Activated naive CD4-positive, alpha-beta T cell treated with anti-CD3 and anti-CD28 coated beads, Interleukin-2, amount 50 U/mL, for 24 hours (primary cell): ENCODE measurements around the gene SLC66A1.
"Not testable (repeated sequence)": the region's sequence is repeated elsewhere in the genome, so short reads cannot be mapped to it uniquely, and the experiment has no call there.

Source experiments
- H3K27ac Mint-ChIP-seq: one replicate; pipeline ENCODE4 v1.8.0; 2021; ENCODE audit warnings: mild to moderate bottlenecking, mixed read lengths
- H3K27me3 Mint-ChIP-seq: one replicate; pipeline ENCODE4 v1.8.0; 2021; ENCODE audit warnings: mixed read lengths
- H3K36me3 Mint-ChIP-seq: one replicate; pipeline ENCODE4 v1.8.0; 2021; ENCODE audit warnings: mixed read lengths
- H3K4me1 Mint-ChIP-seq: one replicate; pipeline ENCODE4 v1.8.0; 2021; ENCODE audit warnings: mixed read lengths
- H3K4me3 Mint-ChIP-seq: one replicate; pipeline ENCODE4 v1.8.0; 2021; ENCODE audit warnings: mild to moderate bottlenecking, mixed read lengths
- H3K9me3 Mint-ChIP-seq: one replicate; pipeline ENCODE4 v1.8.0; 2021; ENCODE audit warnings: mixed read lengths

The SLC66A1 gene

DNA sequence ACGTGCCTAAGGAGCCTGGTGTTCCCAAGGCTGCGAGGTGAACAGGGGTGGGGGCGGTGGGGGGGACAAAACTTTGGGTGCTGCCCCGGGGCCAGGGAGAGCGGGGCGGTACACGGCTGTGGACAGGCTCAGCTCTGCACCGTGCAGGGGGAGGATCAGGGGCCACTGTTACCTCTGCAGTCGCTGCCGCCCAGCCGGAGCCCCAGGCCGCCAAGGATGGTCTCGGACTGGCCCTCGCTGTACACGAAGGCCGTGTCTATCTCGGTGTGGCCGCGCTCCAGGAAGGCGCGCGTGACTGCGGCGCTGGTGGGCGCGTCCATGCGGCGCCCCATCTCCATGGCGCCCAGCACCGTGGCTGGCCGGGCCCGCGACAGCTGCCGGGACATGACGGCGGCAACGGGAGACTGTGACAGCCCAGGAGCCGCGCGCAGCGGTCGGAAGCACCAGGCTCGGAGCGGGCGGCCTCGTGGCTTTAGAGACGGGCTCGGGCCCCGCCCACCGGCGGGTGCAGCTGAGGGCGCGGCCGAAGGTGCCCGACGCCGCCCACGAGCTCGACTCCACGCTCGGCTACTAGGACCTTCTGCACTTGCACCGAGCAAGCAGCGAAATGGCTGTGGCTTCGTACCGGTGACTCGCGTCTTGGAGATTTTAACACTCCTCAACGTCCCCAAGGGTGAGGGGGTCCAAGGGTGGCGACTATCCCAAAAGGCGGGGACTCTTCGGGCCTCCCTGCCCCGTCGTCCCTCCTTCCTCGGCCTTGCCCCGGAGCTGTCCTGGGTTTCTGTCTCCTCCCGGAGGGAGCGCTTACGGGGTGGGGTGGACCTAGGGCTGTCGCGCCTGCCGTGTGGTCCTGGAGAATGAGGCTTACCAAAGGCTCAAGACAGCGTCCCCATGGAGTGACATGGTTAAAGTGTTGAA, 23.5 kb upstream of the SLC66A1 start, which contains the start of gene AKR7A3:
Gene AKR7A3 (minus strand): TSS at position 447 of the 918 bp plus-strand sequence. CDS start 61 bp downstream, at position 386.
- H3K27ac Mint-ChIP-seq, H3K27me3 Mint-ChIP-seq, H3K9me3 Mint-ChIP-seq, H3K36me3 Mint-ChIP-seq, H3K4me1 Mint-ChIP-seq: not testable (repeated sequence)
- peak within 1 kb of the TSS; percentile 74 for H3K4me3 Mint-ChIP-seq

DNA sequence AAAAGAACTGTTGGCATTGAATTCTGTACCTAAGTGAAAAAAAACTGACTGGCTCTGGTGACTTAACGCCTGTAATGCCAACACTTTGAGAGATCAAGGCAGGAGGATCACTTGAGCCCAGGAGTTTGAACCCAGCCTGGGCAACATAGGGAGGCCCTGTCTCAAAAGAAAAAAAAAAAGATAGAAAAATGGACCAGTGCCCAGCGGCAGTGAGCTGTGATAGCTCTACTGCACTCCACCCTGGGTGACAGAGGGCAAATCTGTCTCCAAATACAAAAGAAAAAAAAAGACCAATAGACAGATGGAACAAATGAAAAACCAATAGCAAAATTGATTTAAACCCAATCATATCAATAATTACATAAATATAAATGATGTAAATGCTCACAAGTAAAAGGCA, 22.9 kb upstream of the SLC66A1 start:
- H3K4me3 Mint-ChIP-seq: peak overlapping the region; percentile 26

GRCh38 chr1:19294638-19295037, 17.5 kb upstream of the SLC66A1 start:
- peaks cover 5% of the 10 kb centered on the region for H3K9me3 Mint-ChIP-seq
- peaks cover 17% of the 10 kb centered on the region for H3K36me3 Mint-ChIP-seq
- H3K27ac Mint-ChIP-seq: no peak overlapping the region
- no peaks in the 10 kb centered on the region for H3K4me1 Mint-ChIP-seq
- no peak overlapping the region for H3K4me3 Mint-ChIP-seq
- H3K27me3 Mint-ChIP-seq: no peaks in the 10 kb centered on the region

More for the DNA sequence above, 22.9 kb upstream of the SLC66A1 start:
- Mint-ChIP-seq H3K27me3 (peaks cover 3% of the 10 kb centered on the region), H3K4me1 (peaks cover 8% of the 10 kb centered on the region), H3K9me3 (no peaks in the 10 kb centered on the region), H3K36me3 (peaks cover 5% of the 10 kb centered on the region), H3K27ac (no peak overlapping the region)

DNA sequence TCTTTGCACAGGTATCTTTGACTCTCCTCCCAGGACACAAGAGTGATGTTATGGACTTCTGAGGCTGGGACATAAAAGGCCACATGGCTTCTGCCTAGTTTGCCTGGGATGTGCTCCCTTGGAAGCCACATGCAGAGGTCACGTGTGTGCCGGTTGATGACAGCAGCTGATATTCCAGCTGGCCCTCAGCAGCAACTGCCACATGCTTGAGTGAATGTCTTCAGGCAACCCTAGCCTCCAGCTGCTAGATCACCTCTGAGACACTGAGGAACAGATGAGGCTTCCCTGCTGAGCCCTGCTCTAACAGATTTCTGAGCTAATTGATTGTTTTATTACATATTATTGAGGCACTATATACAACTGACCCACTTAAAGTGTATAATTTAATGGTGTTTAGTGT, 11.9 kb upstream of the SLC66A1 start:
- Mint-ChIP-seq H3K27ac (no peak overlapping the region), H3K27me3 (no peaks in the 10 kb centered on the region), H3K4me3 (no peak overlapping the region)

DNA sequence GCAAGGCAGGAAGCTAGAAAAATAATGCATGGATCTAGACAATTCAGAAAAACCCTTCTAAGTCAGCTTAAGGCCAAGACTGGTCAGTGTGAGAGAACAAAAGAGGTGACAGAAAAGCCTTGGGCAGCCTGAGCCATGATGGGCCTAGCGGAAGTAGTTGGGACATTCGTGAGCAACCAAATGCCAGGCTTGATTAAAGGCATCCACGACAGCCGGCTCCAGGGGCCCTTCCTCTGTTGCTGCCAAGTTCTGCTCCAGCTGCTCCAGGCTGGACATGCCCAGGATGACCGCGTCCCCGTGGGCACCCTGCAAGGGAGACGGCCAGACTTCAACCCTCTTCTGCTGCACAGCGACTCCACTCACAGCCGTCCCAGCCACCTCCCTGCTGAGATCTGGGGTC, 8.0 kb upstream of the SLC66A1 start:
- H3K4me3 Mint-ChIP-seq, H3K9me3 Mint-ChIP-seq, H3K27me3 Mint-ChIP-seq, H3K27ac Mint-ChIP-seq, H3K4me1 Mint-ChIP-seq: not testable (repeated sequence)
- peaks cover 14% of the 10 kb centered on the region for H3K36me3 Mint-ChIP-seq

More for the DNA sequence above, 11.9 kb upstream of the SLC66A1 start:
- peaks cover 14% of the 10 kb centered on the region for H3K36me3 Mint-ChIP-seq
- H3K9me3 Mint-ChIP-seq: peaks cover 5% of the 10 kb centered on the region
- no peaks in the 10 kb centered on the region for H3K4me1 Mint-ChIP-seq

DNA sequence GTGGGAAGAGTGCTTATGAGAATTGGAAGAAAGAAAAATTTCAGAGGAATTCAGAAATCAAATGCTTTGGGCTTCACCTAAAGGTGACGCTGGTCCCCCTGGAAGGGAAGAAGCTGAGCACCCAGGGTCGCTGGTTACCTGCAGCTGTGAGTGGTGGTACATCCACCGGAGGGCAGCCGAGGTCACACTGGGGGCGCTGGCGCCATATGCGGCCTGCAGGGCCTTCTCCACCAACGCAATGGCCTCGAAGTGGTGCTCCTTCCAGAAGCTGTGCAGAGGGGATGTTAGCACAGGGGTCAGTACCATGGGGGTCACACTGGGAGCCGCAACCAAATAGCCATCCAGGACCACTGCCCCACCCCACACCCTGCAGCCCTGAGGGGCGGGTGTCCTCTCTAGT, 6.2 kb upstream of the SLC66A1 start:
- H3K27ac Mint-ChIP-seq: no peak overlapping the region
- H3K4me3 Mint-ChIP-seq: no peak overlapping the region
- peaks cover 20% of the 10 kb centered on the region for H3K4me1 Mint-ChIP-seq
- H3K36me3 Mint-ChIP-seq: peaks cover 14% of the 10 kb centered on the region
- H3K27me3 Mint-ChIP-seq: no peaks in the 10 kb centered on the region
- H3K9me3 Mint-ChIP-seq: no peaks in the 10 kb centered on the region

GRCh38 chr1:19306941-19307340, 5.2 kb upstream of the SLC66A1 start:
- H3K27ac Mint-ChIP-seq: no peak overlapping the region
- H3K27me3 Mint-ChIP-seq: no peaks in the 10 kb centered on the region
- no peaks in the 10 kb centered on the region for H3K9me3 Mint-ChIP-seq
- H3K36me3 Mint-ChIP-seq: peaks cover 14% of the 10 kb centered on the region
- H3K4me3 Mint-ChIP-seq: no peak overlapping the region
- H3K4me1 Mint-ChIP-seq: peaks cover 26% of the 10 kb centered on the region

DNA sequence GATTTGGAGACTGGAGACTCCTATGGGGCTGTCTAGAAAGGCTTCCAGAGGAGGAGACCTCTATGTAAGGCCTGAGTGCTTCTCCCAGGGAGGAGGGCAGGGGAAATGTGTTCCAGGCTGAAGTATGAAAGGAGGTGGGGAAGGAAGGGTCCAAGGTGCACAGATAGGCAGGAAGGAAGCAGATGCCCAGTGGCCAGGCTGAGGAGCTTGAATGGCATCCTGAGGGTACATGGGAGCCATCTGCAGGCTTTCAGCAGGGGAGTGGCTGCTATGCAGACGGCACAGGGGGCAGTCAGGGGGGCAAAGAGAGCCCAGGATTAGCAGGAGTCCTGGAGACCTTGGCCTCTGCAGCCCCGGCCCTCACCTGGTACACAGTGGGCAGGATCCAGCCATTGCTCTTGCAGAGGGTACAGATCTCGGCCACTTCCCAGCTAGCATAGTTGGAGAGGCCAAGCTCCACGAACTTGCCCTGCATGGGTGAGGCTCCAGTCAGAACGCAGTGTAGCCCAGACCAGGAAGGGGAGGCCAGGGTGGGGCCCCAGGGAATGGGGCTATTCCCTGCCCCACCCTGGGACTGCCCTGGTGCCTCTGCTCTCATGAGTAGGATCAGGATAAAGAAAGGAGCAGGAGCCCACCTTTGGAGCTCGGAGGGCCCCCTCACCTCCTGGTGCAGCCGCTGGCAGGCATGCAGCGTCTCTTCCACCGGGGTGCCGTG, 4.2 kb upstream of the SLC66A1 start:
- no peaks in the 10 kb centered on the region for H3K9me3 Mint-ChIP-seq
- H3K4me3 Mint-ChIP-seq: no peak overlapping the region
- H3K27me3 Mint-ChIP-seq: no peaks in the 10 kb centered on the region
- H3K36me3 Mint-ChIP-seq: peaks cover 14% of the 10 kb centered on the region
- H3K27ac Mint-ChIP-seq: no peak overlapping the region
- H3K4me1 Mint-ChIP-seq: peaks cover 30% of the 10 kb centered on the region

DNA sequence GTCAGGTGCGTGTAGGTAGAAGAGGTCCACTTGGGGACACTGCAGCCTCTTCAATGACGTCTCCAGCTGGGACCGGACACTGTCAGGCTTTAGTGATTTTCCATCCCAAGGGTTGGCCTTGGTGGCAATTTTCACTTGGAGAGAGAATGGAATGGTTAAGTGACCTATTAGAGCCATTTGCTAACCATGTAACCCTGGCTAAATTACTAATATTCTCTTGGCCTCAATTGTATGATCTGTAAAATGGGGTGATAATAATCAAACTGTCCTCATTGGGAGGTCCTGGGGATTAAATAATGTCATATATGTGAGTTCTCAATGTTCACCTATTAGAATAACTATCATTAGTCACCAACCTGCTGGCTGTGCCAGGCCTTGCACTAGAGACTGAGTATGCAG, 3.6 kb upstream of the SLC66A1 start:
- Mint-ChIP-seq H3K9me3 (no peaks in the 10 kb centered on the region), H3K4me1 (peaks cover 35% of the 10 kb centered on the region), H3K27ac (no peak overlapping the region), H3K4me3 (no peak overlapping the region), H3K27me3 (no peaks in the 10 kb centered on the region), H3K36me3 (peaks cover 12% of the 10 kb centered on the region)

DNA sequence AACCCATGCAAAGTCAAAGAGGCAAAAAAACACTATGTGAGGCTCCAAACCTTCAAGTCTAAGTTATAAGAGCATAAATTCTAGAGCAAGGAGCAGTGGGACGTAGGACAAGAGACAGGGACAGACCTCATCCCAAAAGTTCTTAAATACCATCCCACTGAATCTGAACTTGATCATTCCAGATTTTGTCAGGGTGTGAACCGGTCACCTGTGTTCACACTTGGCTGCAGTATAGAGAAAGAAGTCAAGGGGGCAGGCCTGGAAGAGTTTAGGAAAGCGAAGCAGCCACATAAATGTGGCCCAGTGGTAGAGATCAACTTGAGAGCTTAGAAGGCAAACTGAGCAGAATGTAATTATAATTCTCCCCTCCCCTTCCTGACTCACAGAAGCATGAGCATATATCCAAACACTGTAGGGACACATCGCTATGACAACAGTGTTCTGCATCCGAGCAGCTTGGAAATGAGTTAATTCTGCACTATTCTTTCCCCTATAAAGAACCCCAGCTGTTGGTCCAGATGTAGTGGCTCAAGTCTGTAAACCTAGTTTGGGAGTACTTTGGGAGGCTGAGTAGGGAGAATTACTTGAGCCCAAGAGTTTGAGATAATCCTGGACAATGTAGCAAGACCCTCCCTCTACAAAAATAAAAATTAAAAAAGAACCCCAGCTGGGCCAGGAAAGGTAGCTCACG, 2.9 kb upstream of the SLC66A1 start:
- Mint-ChIP-seq H3K27ac (no peak overlapping the region), H3K4me1 (peaks cover 37% of the 10 kb centered on the region), H3K27me3 (no peaks in the 10 kb centered on the region), H3K4me3 (no peak overlapping the region), H3K9me3 (no peaks in the 10 kb centered on the region), H3K36me3 (peaks cover 9% of the 10 kb centered on the region)

GRCh38 chr1:19310061-19310460, 2.1 kb upstream of the SLC66A1 start:
- H3K36me3 Mint-ChIP-seq: peaks cover 7% of the 10 kb centered on the region
- peak overlapping the region; percentile 91 for H3K4me3 Mint-ChIP-seq
- no peak overlapping the region for H3K27ac Mint-ChIP-seq

GRCh38 chr1:19310720-19311502, 1.2 kb upstream of the SLC66A1 start:
- Mint-ChIP-seq H3K27ac (peak overlapping the region; percentile 76), H3K9me3 (no peaks in the 10 kb centered on the region), H3K4me3 (peak overlapping the region; percentile 91), H3K4me1 (peaks cover 41% of the 10 kb centered on the region), H3K36me3 (peaks cover 4% of the 10 kb centered on the region), H3K27me3 (no peaks in the 10 kb centered on the region)

More at GRCh38 chr1:19310061-19310460, 2.1 kb upstream of the SLC66A1 start:
- Mint-ChIP-seq H3K9me3 (no peaks in the 10 kb centered on the region), H3K4me1 (peaks cover 37% of the 10 kb centered on the region), H3K27me3 (no peaks in the 10 kb centered on the region)

DNA sequence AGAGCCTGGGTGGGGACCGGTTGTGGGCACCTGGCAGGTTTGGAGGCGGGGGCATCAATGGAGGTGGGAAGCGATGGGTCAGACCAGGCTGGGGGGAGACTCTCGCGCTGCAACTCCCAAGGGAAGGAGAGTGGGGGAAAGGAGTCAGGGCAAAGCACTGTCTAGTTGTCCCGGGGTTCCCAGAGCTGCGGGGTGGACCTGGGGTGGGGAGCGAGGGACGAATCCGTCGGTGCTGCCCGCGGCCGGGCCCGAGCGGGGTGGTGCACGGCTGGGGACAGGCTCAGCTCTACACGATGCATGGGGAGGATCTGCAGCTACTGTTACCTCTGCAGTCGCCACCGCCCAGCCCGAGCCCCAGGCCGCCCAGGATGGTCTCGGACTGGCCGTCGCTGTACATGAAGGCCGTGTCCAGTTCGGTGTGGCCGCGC, 609 bp upstream of the SLC66A1 start:
- Mint-ChIP-seq H3K4me3 (peak overlapping the region; percentile 91), H3K27me3 (no peaks in the 10 kb centered on the region), H3K9me3 (no peaks in the 10 kb centered on the region), H3K4me1 (peaks cover 43% of the 10 kb centered on the region), H3K27ac (peak overlapping the region; percentile 76), H3K36me3 (peaks cover 4% of the 10 kb centered on the region)

DNA sequence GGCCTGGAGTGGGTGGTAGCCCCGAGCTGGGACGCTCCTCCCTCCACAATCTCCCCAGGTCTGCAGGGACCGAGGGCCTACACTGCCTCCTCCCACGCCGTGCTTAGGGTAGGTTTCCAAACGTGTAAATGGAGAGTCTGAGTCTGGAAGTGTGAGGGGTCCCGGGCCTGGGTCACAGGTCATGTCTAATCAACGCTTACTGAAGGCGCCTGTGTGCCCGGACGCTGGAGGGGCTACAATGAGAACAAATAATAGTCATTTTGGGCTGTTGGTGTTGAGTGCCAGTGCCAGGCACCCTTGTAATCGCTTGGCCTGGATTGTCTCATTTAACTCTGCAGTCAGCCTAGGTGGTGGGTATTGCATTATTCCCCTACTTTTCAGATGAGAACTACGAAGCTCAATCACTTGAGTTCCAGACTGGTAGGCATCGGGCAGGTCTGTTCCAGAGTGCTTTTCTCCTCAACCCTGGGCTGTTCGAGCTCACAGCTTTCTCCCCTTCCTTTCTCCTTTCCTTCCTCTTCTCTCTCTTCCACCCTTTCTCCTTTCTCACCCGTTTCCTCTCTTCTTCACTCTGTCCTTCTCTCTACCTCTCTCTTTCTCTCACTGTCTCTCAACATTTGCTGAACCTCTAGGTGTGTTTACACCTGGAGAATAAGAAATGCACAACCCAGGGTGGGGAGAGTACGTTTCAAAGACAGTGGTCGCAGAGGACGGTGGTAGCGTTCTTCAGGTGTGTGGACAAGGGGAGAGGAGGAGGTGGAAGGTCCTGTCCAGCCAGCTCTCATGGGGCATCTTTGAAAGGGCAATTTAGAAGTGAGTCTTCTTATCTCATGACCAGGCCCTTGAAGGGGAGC, 883 bp downstream of the SLC66A1 start:
- no peaks in the 10 kb centered on the region for H3K27me3 Mint-ChIP-seq
- no peaks in the 10 kb centered on the region for H3K9me3 Mint-ChIP-seq
- peak overlapping the region; percentile 66 for H3K4me3 Mint-ChIP-seq
- peaks cover 38% of the 10 kb centered on the region for H3K4me1 Mint-ChIP-seq
- H3K27ac Mint-ChIP-seq: peak overlapping the region; percentile 27
- no peaks in the 10 kb centered on the region for H3K36me3 Mint-ChIP-seq
